Raji (cell line): ENCODE measurements around the gene CPSF4L.

Experiments used
- POLR2A ChIP-seq: IDR thresholded peaks from 2 replicates; pipeline ENCODE4 v1.6.1; 2011; ENCODE audit warnings: low read depth, low read length, control low read depth; ENCODE audit not compliant: insufficient read depth

CPSF4L gene

DNA sequence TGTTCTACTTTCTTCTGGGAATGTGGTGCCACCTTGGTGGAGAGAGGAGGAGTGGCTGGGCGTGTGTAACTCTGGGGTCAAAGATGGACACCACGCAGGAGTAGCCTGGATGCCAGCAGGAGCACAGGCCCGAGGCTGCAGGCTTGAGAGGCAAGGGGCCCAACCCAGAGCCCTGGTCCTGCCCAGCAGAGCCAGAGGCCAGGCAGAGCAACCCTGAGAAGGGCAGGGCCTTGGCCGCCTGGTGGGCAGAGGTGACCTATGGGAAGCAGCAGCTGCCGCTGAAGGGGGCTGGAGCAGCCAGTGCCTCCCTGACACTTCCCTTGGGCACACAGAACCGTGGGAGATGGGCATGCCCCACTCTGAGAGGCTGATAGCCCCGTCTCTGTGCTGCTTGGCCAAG, 18.0 kb upstream of the CPSF4L start:
- no peak for TF ChIP-seq POLR2A

DNA sequence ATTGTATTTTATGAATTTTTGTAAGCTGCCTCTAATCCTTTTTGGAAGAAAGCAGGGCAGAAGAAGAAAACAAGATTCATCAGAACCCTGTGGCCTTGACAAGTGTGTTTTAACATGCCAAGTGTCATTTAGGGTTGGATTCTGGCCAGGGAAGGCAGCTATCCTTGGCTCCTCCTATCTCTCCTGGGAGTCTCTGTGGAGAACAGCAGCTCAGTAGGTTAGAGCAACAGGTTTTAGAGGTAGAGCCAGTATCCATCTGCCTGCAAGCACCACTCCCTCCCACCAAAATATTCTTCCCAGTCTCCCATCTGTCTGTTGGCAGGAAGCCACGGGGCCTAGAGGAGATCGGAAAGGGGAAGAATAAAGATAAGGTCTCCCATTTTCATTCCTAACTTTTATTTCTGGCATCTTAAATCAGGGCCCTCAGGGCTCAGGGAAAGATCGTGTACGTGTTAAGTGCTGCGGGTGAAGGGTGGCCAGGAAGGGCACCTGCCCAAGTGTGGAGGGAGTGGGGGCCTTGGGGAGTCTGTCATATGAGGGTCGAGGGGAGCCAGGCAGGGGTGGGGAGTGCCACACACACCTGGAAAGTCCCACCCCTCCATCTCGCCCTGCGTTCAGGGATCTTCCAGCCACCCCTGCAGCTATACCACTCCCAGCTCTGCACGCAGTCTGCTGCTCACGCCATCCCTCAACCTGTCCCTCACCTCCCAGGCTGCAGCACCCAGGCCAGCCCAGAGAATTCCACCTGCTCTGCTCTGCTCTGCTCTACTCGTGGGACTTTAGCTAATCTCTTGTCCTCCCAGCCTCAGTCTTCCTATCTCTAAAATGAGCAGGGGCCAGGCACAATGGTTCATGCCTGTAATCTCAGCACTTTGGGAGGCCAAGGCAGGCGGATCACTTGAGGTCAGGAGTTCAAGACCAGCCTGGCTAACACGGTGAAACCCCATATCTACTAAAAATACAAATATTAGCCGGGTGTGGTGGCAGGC, 17.1 kb upstream of the CPSF4L start:
- TF ChIP-seq POLR2A = no peak

DNA sequence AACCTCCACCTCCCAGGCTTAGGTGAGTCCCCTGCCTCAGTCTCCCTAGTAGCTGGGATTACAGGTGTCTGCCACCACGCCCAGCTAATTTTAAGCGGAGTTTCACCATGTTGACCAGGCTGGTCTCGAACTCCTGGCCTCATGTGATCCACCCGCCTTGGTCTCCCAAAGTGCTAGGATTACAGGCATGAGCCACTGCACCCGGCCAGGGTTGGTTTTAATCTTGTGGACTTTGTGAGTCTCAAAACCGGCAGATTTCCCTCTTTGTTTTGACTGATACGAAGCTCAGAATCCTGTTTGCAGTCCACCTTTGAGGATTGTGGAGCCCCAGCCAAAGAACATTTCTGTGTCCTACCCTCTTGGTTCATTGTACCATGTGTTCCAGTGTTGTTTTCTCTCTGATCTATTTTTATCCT, 16.4 kb upstream of the CPSF4L start:
- no peak for TF ChIP-seq POLR2A

DNA sequence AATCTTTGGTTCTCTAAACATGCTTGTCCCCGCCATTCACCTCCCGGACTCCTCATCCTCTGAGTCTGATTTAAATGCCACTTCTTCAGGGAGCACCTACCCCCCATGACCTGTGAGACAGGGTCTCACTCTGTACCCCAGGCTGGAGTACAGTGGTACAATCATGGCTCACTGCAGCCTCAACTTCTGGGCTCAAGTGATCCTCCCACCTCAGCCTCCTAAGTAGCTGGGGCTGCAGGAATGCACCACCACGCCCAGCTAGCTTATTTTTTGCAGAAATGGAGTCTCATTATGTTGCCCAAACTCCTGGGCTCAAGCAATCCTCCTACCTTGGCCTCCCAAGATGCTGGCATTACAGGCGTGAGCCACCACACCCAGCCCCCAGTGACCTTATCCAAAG, 12.8 kb upstream of the CPSF4L start:
- no peak for TF ChIP-seq POLR2A

DNA sequence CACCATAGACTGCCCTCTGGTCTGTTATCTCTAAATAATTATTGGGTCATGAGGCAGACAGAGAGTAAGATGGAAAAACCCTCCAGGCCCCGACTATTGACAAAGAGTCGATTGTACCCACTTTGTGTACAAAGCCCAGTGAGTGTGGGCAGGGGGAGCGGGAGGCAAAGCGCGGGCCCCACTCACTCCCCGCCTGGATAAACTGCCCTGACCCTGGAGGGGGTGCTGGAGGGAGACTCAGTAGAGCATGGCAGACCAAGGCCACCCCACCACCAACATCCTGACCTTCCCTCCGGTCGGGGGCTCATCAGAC, 11.2 kb upstream of the CPSF4L start:
- TF ChIP-seq POLR2A = no peak

DNA sequence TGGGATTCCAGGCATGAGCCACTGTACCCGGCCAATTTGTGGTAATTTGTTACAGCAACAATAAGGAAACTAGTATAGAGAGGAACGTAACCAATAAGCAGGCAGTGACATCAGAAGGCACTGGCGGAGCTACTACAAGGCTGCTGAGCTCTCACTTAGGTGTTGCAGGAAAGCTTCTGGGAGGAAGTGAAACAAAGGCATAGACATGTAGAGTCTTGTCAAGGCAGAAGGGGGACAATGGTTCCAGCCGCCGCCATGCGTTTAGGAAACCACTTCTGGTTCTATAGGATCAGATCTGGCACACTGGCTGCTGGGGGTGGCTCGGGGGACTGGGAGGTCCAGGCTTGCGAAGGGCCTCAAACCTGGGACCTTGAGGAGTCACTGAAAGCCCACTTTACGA, 9.4 kb upstream of the CPSF4L start:
- TF ChIP-seq POLR2A = no peak

DNA sequence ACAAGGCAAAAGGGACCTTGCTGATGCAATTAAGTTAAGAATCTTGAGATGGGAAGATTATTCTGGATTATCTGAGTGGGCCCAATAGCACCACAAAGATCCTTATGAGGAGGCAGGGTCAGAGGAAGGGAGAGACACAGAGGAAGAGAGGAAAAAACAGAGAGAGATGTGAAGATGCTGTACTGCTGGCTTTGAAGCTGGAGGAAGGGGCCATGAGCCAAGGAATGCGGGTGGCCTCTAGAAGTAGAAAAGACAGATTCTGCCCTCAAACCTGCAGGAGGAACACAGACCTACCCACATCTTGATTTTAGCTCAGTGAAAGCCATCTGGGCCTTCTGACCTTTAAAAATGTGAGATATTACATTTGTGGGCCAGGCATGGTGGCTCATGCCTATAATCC, 8.1 kb upstream of the CPSF4L start:
- TF ChIP-seq POLR2A = no peak

DNA sequence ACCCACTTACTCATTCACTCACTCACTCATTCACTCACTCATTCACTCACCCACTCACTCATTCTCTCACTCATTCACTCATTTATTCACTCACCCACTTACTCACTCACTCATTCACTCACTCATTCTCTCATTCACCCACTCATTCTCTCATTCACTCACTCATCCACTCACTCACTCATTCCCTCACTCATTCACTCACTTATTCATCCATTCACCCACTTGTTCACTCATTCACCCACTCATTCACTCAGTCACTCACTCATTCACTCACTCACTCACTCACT, 7.6 kb upstream of the CPSF4L start:
- no peak for TF ChIP-seq POLR2A

DNA sequence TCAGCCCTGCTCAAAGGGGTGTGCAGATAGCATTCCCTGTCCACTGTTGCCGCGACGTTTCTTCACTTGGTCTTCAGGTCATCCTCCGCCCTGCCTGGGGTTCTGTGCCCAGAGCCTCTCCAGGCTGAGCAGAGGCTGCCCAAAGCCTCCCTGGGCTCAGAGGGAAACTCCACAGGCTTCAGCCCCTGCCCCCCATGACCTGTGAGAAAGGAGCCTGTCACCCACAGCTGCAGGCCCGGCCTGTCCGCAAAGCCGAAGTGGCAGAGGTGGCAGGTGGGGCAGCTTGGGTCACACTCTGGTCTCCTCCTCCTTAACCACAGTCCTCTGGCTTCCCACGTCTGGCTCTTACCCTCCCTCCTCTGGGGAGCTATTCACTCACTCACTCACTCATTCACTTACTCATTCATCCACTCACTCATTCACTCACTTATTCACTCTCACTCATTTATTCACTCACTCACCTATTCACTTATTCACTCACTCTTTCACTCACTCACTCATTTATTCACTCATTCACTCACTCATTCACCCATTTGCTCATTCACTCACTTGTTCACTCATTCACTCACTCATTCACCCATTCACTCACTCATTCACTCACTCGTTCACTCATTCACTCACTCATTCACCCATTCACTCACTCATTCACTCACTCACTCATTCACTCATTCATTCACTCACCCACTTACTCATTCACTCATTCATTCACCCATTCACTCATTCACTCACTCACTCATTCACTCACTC, 7.1 kb upstream of the CPSF4L start:
- no peak for TF ChIP-seq POLR2A

DNA sequence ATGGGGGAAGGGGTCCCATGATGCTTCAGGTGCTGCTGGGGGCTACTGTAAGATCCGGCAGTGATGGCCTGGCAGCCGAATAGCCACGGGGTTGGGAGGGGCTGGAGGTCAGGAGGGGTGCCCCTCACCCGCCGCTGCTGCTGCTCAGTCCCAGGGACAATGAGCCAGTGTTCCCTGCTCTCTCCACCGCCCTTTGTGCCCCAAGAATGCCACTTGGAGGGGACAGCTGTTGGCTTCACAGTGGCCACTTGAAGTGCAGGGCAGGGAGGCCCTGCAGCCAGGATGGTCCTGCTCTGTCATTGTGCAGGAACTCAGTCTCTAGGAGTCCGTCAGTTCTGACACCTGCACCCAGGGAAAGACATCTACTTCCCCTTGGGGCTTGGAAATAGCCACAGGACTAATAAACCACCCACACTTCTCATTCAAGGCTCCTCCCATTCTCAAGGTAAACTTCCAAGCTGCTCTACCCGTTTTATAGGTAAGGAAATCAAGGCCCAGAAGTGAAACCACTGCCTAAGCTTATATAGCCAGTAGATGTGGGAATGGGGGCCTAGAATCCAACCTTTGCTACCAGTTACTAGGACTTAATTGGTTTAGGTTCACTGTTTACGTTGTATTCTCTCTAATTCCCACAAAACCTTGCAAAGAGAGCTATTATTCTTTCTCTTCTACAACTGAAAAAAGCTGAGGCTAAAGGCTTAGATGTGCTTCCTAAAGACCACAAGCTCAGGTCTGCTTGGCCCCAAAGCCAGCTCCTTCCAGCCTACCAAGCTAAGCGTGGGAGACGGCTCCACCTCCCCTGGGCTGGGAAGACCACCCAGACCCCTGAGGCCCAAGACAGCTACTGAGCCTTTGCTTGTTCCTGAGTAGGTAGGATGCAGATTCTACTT, 6.2 kb upstream of the CPSF4L start:
- TF ChIP-seq POLR2A = no peak

DNA sequence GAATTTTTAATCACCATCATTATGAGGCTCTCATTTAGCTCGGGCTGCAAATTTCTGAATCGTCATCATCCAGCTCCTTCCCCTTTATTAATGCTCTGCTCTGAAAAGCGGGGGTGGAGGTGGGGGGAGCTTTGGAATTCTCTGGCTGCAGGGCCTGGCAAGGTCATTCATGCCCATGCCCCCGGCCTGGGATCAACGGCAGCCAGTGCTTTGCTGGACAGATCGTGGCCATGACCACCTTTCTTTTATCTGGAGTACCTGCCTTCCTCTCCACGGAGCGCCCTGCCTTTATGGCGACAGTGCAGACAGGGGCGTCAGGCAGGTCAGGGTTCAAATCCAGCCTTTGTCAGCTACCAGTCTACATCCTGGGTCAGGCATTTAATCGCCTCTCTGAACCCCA, 5.1 kb upstream of the CPSF4L start:
- TF ChIP-seq POLR2A = no peak

DNA sequence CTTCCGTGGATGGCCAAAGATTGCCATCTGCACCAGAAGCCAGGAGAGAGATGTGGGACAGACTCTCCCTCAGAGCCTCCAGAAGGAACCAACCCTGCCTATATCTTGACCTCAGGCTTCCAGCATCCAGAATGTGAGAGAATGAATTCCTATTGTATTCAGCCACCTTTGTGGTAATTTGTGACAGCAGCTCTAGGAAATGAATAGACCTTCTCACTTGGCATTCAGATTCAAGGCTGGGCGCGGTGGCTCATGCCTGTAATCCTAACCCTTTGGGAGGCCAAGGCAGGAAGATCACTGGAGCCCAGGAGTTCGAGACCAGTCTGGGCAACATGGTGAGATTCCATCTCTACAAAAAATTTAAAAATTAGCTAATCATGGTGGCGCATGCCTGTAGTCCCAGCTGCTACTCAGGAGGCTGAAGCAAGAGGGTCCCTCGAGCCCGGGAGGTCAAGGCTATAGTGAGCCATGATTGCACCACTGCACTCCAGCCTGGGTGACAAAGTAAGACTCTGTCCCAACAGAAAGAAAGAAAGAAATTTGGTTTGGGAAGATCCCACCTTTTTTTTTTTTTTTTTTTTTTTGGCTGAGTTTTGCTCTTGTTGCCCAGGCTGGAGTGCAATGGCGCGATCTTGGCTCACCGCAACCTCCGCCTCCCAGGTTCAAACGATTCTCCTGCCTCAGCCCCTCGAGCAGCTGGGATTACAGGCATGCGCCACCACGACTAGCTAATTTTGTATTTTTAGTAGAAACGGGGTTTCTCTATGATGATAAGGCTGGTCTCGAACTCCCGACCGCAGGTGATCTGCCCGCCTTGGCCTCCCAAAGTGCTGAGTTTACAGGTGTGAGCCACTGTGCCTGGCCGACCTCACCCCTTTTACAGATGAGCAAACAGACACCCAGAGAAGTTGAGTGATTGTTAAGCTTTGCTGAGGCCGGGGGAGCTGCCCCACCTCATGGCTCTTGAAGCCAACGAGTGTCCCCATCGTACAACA, 4.3 kb upstream of the CPSF4L start:
- no peak for TF ChIP-seq POLR2A

DNA sequence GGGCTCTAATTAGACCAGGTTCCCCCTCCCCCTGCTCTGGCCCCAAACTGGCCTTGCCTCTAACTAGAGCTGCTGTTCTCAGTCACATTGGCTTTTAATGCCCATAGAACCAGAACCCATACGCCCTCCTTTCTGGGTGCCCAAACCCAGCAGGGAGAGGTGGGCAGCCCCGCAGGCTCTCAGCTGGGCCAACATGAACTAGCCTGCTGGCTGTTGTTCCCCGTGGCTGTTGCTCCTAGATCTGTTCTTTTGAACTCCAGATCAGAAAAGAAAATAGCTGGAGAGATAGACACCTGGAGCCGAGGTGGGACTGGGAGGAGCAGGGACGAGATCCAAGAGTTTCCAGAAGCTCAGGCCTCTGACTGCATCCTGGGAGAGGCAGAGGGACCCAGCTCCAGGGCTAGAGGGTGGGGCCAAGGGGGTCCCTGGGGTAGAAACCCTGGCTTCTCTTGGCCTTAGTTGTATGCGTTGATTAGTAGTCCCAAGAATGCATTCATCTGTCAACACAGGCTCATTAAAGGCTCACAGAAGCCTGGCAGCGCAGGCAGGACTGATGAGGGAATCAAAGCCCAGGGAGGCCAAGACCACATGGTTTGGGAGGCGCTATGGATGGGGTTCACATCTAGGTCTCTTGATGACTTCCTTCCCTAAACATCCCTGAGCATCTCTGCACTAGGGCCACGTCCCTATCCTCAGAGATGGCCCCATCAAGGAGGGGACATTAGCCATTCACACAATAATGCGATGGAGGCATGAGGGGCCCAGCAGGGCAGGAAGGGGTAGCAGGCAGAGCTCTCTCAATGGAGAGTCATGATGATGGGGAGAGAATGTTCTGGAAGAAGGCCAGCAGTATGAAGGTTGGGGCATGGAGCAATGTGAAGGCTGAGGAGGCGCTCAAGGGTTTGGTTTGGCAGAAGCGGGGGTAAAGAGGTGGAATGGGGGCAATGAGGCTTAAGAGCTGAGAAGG, 1.3 kb upstream of the CPSF4L start:
- no peak for TF ChIP-seq POLR2A
